NCI-H1436 treated with DMSO at 0.1 percent for 48 hours (cell line): Measurements from ENCODE around the gene STAMBPL1.

ENCODE experiments used
- DNase-seq: peaks from one replicate; lab custom pipeline; 2025; lab: John Stamatoyannopoulos, UW

Gene STAMBPL1

GRCh38 chr10:88952647-88953111 lies 72.6 kb downstream of the STAMBPL1 start, which contains the start of gene ACTA2:
Gene ACTA2 (minus strand): TSS chr10:88952773. CDS start chr10:88948930, 3,843 bp downstream.
- DNase-seq = no peak

DNA sequence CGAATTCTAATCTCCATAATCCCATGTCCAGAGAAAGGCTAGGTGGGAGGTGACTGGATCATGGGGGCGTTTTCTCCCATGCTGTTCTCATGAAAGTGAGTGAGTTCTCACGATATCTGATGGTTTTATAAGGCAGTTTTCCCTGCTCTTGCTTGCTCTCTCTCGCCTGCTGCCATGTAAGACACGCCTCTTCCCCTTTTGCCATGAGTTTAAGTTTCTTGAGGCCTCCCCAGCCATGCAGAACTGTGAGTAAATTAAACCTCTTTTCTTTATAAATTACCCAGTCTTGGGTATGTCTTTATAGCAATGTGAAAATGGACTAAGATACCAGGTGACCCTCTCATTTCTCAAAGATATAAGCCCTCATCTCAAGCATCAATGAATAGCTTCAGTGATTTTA lies 73.6 kb downstream of the STAMBPL1 start:
- no peak for DNase-seq

DNA sequence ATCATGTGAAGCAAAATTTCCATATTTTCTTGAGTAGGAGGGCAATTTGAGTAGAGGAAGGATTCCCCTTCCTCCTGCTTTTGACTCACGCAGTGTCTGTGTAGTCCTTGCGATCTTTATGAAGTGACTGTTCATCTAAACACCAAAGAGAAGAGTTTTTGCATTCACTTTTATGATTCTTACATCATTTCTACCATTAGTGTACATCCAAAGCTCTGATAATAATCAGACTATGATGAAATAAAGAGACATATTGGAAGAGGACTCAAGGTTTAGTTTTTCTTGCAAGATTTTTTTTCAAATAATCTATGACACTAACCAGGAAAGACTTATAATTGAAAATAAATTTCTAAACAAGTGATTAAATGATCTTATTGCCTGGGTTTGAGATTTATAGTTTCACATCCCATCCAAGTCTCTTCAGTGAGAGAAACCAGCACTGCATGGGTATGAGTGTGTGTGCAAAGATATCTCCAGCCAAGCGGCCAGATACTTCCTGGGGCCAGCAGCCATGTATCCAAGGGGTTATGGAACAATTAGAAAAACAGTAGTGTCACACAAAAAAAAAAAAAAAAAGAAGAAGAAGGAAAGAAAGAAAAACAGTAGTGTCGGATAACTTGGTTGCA lies 74.5 kb downstream of the STAMBPL1 start:
- no peak for DNase-seq

- no peak for DNase-seq
These were observed 77.3 kb downstream of the STAMBPL1 start for GRCh38 chr10:88957381-88957780.

GRCh38 chr10:88958721-88959120 lies 78.7 kb downstream of the STAMBPL1 start:
- DNase-seq = no peak

- no peak for DNase-seq
These were observed 80.8 kb downstream of the STAMBPL1 start for GRCh38 chr10:88960802-88961201.

DNA sequence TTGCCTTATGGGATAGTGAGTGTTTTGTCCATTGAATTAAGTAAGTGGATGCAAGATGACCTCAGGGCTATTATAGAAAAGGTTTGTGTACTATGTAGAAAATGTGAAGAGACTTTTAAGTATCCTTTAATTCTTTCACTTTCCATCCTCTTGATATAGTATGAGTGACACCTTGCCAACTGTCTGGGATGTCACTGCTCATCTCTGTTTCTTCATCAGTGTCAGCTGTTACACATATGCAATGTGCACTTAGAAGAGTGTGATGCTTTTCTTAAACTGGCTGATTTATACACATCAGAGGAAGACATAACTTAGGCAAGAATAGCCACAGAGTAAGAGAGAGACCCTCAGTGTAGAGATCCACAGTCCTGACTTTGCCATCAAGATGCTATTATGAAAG lies 81.2 kb downstream of the STAMBPL1 start:
- DNase-seq = no peak

GRCh38 chr10:88962336-88962735 lies 82.3 kb downstream of the STAMBPL1 start:
- DNase-seq = no peak

- DNase-seq = no peak
These were observed 83.3 kb downstream of the STAMBPL1 start for GRCh38 chr10:88963318-88963717.

- no peak for DNase-seq
These were observed 84.3 kb downstream of the STAMBPL1 start for GRCh38 chr10:88964360-88964759.

DNA sequence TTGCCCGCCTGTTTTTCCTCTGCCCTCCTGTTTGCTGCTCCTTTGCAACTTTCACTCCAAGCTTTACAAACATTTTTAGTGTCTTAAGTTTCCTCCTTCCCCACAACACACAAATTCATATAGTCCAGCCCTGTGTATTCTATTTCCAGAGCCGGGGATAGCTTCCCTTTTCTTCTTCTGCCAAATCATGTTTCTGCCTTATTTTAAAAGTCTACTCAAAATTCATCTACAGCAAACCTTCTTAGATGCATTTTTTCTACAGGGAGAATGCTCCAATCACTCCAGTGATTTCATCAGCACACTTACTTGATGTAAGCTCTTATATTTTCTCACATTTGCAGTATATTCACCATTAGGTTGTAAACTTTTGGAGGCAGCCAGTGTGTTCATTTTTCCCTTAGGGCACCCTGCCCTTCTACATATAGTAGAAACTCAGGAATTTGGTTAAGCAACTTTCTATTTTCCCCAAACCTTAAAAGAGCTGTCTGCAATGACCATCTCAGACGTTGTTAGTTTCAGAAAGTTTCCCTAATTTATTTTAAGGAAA lies 84.9 kb downstream of the STAMBPL1 start:
- DNase-seq = no peak

GRCh38 chr10:88966797-88967196 lies 86.8 kb downstream of the STAMBPL1 start:
- no peak for DNase-seq

DNA sequence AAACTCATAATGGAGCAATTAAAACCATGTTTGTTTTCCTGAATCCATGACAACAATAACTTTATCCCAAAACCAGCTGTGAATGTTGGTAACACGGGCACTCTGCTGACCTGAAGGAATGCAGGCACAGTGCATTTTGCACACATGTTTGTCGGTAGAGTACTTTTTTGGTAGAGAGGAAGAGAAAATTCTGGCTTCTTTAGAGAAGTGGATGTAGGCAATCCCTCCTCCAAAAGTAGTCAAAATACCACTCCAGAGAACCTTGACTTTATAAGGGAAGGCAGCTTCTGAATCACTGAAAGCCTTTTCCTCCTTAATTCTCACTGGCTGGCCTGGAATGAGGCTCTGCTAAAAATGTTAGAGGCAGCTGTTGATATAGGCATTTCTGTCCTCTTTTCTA lies 88.3 kb downstream of the STAMBPL1 start:
- no peak for DNase-seq

- DNase-seq = no peak
These were observed 91.4 kb downstream of the STAMBPL1 start for GRCh38 chr10:88971221-88972061.
